Suppressor macrophage treated with lipopolysaccharide for 1 hour (primary cell): ENCODE data around the gene ENGASE.

ENCODE experiments used
- DNase-seq, 3 donors: peaks; one replicate each; pipeline ENCODE4 v3.0.0-alpha.2; 2020 to 2022

ENGASE gene

DNA sequence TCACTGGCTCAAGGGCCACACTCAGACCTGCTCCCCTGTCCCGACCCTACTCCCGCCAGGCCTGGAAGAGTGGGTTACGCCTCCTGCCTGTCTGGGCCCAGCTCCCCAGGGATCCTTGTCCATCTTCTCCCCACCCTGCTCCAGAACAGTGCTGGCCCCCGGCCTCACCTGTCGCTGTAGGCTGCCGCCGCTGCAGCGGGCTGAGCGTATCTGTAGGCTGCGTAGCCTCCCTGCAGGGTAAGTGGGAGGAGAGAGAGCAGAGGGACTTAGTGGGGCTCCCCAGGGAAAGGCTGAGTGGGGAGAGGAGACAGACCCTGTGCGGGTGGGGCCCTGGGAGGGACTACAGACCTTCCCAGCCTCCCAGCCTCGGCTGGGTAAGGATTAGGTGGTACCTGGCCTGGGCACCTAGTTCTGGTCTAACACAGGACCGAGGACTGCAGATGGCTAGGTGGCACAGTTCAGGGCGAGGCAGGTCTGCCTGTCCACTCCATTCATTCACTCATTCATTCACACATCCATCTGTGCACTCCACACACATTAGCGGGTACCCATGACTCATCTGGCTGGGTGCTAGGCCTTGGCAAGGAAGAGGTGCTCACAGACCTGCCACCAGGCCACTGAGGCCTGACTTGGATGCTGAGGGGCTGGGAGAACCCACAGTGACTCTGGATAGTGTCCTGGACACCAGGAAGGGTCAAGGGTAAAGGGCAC is 20.9 kb downstream of the ENGASE start:
- DNase-seq: no peak

DNA sequence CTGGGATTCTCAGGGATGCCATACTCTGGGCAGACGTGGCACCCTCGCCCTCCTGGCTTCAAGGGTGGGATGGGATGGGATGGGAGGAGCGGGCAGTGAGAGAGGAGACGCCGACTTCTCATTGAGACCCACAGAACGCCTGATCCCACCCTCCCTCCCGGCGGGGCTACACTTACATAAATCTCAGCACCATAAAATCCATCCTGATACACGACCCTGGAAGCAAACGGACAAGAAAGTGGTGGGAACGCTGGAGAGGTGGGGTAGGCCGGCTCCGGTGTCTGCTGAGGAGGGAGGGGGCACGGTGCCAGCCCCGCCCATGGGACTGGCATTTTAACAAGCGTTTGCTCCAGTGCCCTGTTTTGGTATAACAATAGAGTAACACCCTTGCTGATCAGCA is 21.9 kb downstream of the ENGASE start:
- DNase-seq: no peak

DNA sequence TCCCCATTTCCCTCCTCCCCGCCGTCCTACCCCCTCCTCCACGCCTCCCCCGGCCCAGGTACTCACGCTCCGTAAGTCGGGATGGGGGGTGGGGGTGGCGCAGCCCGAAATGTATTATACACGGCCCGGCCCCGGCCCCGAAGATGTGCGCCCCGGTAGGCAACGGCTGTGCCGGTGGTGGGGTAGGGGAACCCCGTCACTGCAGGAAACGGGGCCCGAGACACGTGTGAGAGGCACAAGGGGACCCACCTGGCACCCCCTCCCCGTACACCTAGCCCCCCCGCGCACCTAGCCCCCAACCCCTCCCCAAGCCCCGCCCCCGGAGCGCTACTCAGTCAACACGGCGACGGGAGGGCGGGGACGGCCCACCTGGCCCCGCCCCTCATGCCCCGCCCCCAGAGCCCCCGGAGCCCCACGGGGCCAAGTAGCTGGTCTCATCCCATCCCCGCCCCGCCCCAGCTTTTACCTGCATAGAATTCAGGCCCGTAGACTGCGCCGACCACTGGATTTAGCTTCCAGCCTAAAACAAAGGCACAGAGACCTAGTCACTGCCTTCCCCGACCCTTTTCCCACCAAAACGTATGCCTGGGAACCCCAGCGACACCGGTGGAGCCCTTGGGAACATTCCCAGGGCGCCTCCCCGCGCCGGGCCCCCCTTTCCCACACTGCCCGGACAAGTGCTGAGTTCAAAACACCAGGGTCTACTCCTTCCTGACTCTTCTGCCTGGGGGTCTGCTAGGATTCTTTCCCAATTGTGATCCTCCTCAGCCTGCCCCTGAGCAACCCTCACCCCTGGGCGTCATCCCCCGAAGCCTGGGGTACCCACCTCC is 22.8 kb downstream of the ENGASE start:
- DNase-seq: no peak

GRCh38 chr17:79098282-79098867 is 23.8 kb downstream of the ENGASE start:
- DNase-seq: no peak

GRCh38 chr17:79100405-79100804 is 25.8 kb downstream of the ENGASE start:
- no peak for DNase-seq

- DNase-seq: no peak
Observed at GRCh38 chr17:79101111-79101673, 26.6 kb downstream of the ENGASE start.

DNA sequence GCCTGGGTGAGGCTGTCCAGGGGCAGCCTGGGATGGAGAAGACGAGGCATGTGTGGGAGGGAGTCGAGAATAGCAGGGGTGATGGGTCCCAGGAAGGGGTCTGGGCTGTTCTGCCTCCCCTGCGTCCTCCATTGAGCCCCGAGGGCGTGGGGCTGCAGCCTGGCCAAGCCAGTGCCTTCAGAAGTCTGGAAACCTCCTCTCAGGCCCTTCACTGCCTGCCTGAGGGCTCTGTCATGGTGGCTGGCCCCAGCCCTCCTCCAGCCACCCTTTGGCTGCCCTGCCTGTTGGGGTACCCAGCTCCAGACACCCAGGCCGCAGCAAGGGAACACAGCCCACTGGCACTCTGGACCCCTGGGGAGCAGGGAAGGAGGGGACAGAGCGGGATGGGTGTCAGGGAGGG is 27.6 kb downstream of the ENGASE start:
- DNase-seq: no peak

- DNase-seq: no peak
Observed at GRCh38 chr17:79104898-79105600, 30.4 kb downstream of the ENGASE start.

- no peak for DNase-seq
Observed at GRCh38 chr17:79105937-79106336, 31.3 kb downstream of the ENGASE start.

- DNase-seq: no peak
Observed at GRCh38 chr17:79106958-79107357, 32.3 kb downstream of the ENGASE start.

DNA sequence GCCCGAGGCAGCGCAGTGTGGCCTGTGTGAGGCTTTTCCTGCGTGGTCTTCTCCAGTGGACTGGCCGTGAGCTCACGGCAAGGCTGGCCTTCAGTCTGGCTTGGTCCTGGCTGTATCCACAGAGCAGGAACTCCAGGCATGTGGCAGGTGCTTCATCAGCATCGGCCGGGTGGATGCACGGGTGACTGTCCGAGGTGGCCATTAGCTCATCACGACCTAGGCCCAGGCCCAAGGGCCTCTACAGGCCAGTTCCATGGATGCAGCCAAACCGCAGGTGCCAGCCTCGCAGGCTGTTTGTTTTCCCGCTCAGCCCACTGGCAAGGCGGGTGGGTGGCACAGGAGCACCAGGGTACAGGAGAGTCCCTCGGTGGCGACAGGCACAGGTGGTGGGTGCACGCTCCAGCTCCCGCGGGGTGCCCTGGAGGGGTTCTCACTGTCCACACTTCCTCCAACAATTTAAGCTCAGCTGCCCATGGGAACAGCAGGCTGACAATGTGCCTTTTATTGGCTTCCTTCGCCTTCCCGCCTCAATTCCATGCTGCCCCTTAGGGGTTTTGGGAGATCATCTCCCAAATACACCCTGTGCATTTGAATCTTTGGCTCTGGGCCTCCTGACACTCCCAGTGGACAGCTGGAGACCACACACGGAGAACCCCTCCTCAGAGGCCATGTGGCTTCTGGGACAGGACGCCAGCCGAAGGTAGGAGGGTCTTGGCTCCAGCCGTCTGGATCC is 33.0 kb downstream of the ENGASE start:
- DNase-seq: no peak

DNA sequence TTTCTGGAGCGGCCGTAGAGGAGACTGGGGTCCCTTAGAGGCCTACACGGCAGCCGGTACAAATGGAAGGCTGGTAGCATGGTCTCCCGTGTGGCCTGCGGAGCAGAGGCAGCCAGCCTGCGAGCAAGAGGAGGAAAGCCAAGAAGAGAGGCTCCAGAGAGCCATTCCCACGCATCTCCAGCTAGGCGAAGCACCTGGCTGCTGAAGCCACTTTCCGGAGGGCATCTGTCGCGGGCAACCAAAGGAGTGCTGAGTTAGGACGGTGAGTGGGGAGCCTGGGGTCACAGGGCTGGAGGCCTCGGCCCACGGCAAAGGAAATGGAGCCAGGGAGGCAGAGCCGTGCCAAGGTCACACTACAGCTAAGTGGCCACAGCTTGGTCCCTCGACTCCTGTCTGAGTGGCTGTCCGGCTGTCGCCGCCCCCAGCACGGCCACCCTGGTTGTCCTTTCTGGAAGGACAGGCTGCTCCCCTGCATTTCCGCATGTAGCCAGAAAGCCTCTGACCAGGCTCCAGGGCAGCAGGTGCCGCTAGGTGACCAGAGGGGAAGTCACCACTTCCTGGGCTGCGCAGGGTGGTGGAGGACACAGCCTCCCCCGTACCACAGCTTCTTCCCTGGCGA is 33.7 kb downstream of the ENGASE start:
- DNase-seq: no peak

GRCh38 chr17:79108870-79109269 is 34.2 kb downstream of the ENGASE start:
- no peak for DNase-seq

- no peak for DNase-seq
Observed at GRCh38 chr17:79109584-79109983, 35.0 kb downstream of the ENGASE start.

- no peak for DNase-seq
Observed at GRCh38 chr17:79111097-79111496, 36.5 kb downstream of the ENGASE start.

GRCh38 chr17:79112471-79112870 is 37.8 kb downstream of the ENGASE start:
- DNase-seq: no peak

DNA sequence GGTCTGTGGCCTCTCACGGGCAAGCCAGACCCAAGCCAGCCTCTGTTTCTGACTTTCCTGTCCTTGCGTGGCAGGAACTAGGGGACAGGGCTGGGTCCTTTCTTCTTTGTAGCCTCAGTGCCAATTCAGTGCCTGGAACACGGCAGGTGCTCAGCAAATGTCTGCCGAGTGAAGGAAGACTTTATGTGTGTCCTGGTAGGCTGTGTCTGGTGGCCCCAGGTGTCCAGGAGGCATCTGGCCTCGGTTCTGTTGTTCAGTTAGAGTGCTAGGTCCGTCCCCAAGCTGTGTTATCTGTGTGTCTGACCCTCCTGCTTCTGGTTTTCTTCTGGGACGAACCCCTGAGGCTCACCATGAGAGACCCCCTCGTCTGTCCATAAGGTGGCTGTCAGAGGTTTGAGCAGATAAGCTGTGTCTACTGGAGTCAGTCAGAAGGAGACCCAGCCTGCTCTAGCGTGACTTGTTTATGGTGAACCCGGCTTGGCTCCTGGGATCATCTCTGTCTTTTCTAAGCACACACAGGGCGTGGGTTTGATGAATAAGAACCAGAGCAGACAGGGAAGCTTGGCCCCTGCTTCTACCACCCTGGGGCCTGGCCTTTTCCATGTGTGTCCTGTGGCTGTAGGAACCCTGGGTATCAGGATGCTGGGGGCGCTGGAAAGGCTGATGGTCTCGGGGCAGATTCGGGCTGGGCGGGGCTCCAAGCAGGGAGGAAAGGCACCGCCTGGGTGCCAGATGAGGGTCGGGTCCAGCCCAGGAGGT is 39.3 kb downstream of the ENGASE start:
- no peak for DNase-seq

DNA sequence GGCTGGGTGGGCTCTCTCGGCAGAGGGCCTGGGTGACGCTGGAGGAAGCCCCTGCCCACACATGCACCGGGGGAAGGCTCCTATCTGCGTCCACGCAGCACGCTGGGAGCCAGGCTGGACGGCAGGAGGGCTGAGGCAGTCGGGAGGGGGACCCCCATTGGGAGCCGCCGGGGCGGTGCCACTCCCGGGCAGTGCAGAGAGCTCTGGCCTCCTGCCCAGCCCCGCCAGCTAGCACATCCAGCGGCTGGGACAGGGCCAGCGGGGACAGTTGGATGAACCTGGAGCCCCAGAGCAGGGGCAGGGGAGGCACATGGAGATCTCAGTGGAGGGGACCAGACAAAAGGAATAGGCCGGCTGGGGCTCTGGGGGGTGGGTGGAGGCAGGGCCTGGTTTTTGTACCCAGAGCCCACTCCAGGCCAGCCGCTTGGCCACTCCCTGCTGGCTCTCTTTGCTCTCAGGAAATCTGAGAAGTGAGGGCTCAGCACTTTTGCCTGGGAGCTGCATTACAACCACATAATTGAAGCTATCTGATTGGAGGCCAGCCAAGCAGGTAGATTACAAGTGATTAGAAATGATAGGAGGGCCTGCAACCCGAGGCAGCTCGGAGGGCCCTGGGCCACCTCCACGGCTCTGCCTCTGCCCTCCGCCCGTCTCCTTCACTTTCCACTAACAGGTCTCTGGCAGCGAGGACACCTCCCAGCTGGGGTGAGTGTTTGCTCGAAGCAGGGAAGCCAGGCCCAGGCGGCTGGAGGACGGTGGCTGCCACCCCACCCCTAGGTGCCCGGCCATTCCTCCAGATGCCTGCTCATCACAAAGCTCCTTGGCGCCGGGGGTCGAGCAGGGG is 40.1 kb downstream of the ENGASE start:
- no peak for DNase-seq

- DNase-seq: no peak
Observed at GRCh38 chr17:79115487-79115886, 40.9 kb downstream of the ENGASE start.
